Measurements from ENCODE around the gene KCNJ3.

KCNJ3 gene

DNA sequence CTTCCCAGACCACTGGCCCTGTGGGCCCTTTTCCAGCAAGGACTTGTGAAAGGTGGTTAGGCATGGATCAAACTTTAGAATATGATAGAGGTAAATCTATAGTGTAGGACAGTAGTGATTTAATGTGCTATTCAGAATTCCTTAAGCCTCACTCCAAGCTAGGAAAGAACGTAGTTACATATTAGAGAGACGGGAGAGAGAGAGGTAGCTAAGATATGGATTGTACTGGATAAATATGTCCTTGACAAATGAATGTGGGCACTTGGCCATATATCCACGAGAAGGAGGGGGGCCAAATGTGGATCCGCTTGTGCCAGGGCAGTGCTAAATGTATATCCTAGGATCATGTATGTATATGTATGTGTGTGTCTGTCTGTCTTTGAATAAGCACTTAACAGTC lies 6.5 kb downstream of the KCNJ3 start:
- DNase-seq (ENCODE audit: low read depth), result no peak

DNA sequence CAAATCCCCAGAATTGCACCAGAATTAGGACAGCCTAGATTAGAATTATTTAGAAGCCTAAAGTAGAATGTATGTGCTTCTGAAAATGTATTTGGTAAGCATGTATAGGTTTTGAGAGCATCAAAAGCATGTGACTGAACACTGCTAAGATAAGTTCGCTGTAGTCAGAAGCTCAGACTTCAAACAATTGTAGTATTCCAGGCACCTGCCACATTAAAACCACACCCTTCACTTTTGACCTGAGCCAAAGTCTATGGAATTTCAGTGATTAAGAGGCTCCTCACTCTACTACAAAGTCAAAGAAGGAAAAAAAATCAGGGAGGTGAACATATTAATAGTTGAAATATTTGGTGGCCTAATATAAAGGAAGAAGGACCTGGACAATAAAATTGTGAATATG lies 8.2 kb downstream of the KCNJ3 start:
- no peak for DNase-seq (ENCODE audit: low read depth)
- no peak overlapping the region for H3K4me3 ChIP-seq (ENCODE audit: low read depth, low read length)
- TF ChIP-seq, protein P1, sequence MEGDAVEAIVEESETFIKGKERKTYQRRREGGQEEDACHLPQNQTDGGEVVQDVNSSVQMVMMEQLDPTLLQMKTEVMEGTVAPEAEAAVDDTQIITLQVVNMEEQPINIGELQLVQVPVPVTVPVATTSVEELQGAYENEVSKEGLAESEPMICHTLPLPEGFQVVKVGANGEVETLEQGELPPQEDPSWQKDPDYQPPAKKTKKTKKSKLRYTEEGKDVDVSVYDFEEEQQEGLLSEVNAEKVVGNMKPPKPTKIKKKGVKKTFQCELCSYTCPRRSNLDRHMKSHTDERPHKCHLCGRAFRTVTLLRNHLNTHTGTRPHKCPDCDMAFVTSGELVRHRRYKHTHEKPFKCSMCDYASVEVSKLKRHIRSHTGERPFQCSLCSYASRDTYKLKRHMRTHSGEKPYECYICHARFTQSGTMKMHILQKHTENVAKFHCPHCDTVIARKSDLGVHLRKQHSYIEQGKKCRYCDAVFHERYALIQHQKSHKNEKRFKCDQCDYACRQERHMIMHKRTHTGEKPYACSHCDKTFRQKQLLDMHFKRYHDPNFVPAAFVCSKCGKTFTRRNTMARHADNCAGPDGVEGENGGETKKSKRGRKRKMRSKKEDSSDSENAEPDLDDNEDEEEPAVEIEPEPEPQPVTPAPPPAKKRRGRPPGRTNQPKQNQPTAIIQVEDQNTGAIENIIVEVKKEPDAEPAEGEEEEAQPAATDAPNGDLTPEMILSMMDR (IDR thresholded peaks at IDR 0.05; ENCODE audit: low read depth, low read length, missing control alignments), result no peak

More for the DNA sequence above, 6.5 kb downstream of the KCNJ3 start:
- TF ChIP-seq, protein P1 (IDR thresholded peaks at IDR 0.05; ENCODE audit: low read depth, low read length, missing control alignments), result no peak
- H3K4me3 ChIP-seq (ENCODE audit: low read depth, low read length), result no peak overlapping the region

DNA sequence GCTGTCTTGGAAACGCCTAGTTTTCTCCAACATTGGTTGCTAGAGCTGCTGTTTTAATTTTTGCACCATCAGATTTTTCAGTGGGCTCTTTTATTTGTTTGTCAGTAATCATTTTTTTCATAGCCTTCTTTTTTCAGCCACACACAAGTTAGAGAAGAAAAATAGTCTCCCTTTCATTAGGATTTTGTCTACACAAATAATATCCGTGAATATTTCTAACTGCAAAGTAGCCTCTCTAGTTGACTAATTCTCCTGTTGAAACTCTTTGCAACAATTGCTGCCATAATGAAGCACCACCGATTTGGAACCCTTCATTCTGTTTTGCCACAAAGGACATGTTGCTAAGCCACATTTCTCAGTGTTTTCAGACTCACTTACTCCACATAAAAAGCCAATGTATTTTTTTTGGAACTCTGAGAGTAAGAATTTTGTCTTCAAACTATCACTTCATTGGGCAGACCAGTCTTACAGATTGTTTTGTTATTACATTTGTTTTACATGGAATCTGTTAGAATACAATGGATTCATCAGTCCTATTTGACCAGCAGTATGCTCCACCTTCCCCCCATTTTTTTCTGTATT lies 9.6 kb downstream of the KCNJ3 start:
- no peak overlapping the region for H3K4me3 ChIP-seq (ENCODE audit: low read depth, low read length)
- no peak for DNase-seq (ENCODE audit: low read depth)
- TF ChIP-seq, protein P1 (IDR thresholded peaks at IDR 0.05; ENCODE audit: low read depth, low read length, missing control alignments), result no peak

DNA sequence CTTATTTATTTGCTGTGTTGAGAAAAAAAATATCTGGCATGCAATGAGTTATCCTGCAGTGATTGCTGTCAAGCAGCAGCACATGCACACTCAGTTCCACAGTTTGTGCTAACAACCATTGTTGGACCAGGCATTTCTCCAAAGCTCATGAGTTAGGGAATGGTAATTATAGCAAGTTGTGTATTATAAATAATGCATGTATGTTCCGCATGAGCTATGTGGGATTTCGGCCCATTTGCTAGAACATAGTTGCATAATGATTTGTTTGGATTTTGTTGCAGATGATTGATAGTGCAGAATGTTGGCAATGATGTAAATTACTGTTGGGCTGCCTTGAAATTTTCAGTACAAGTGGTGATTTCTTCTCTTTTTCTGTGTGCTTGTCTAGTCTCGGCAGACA lies 10.7 kb downstream of the KCNJ3 start:
- TF ChIP-seq, protein P1 (IDR thresholded peaks at IDR 0.05; ENCODE audit: low read depth, low read length, missing control alignments), result no peak

DNA sequence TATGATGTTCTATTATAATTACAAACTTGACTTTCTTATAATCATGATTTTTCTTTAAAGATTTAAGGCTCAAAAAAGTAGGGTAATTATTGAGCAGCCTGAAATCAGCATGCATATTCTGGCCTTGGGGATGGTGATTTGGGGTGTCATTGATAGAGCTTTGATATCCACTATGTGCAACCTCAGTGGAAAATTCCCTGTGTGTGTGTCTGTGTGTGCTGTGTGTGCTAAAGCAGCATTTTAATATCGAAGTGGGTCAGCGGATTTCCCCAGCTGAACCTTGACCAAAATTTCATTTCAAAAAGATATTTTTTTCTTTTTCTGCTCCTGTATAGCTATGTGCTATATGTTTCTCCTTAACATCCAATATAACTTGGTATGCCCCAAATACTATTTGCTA lies 11.6 kb downstream of the KCNJ3 start:
- TF ChIP-seq, protein P1 (IDR thresholded peaks at IDR 0.05; ENCODE audit: low read depth, low read length, missing control alignments), result no peak
- no peak for DNase-seq (ENCODE audit: low read depth)
- no peak overlapping the region for H3K4me3 ChIP-seq (ENCODE audit: low read depth, low read length)

More for the DNA sequence above, 10.7 kb downstream of the KCNJ3 start:
- H3K4me3 ChIP-seq (ENCODE audit: low read depth, low read length), result no peak overlapping the region
- DNase-seq (ENCODE audit: low read depth), result no peak

DNA sequence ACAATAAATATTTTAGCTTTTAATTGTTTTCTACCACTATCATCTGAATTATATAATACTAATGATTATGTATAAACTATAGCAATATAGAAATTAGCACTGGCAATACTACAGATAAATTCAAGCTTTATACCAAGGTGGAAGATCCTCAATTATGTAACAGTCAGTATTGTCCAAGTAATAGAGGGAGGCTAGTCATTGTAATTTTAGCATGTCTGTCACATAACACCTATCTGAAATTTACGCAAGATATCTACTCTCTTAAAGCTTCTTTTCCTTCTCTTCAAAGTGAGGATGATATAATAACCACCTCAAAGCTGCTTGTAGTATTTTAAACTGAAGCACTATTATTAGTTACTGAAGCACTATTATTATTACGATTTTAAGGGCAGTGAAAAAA lies 12.2 kb downstream of the KCNJ3 start:
- TF ChIP-seq, protein P1 (IDR thresholded peaks at IDR 0.05; ENCODE audit: low read depth, low read length, missing control alignments), result no peak
- H3K4me3 ChIP-seq (ENCODE audit: low read depth, low read length), result no peak overlapping the region
- DNase-seq (ENCODE audit: low read depth), result no peak

DNA sequence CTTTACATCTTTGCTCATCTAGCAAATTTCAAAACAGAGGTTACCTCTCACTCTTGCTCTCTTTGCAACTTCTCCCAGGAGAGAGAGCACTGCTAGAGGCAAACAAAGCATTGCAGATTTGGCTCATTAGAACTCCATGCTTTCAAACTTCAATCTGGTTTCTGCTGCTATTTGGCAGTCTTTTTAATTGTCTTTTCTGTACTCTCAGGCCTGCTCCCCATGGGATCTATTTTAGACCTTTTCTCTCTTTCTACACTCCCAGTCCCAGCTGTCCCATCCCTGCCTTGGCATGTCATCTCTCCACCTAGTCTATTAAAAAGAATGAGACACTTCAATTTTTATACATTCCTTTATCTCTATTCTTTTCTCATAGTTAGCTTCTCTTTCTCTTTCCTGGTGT lies 15.2 kb downstream of the KCNJ3 start:
- H3K4me3 ChIP-seq (ENCODE audit: low read depth, low read length), result no peak overlapping the region
- TF ChIP-seq, protein P1 (IDR thresholded peaks at IDR 0.05; ENCODE audit: low read depth, low read length, missing control alignments), result no peak
- no peak for DNase-seq (ENCODE audit: low read depth)

Data from GM12864 (cell line).